ENCODE measurements around the gene TFPT. TPM values are rescaled to one million over a fixed set of nuclear protein-coding genes. Genes with fewer than 3 reads are reported as not detected.

The TFPT gene
- total and polyA plus RNA-seq, 2 of the 13 experiments (the other 11 are each of a cell fraction or from before 2014, with no cell fraction given) = 8.4 to 10.7 TPM

GRCh38 chr19:54136864-54137698 is 21.6 kb upstream of the TFPT start (continued):
- TF ChIP-seq HBP1 (CRISPR knock-in tag; IDR thresholded peaks at IDR 0.05; ENCODE audit: low read depth) (no peak), HMGA1 (CRISPR knock-in tag; conservative IDR thresholded peaks at IDR 0.05) (no peak), ZNF362 (CRISPR knock-in tag; IDR thresholded peaks at IDR 0.05; ENCODE audit: borderline replicate concordance) (no peak), ZNF598 (CRISPR knock-in tag; IDR thresholded peaks at IDR 0.05; ENCODE audit: borderline replicate concordance) (no peak), THAP11 (CRISPR knock-in tag; IDR thresholded peaks at IDR 0.05) (peak; percentile 77), NFYC (CRISPR knock-in tag; IDR thresholded peaks at IDR 0.05) (peak; percentile 94), REL (CRISPR knock-in tag; conservative IDR thresholded peaks at IDR 0.05) (no peak), ZNF280B (CRISPR knock-in tag; IDR thresholded peaks at IDR 0.05; ENCODE audit: borderline replicate concordance) (no peak), TCF12 (IDR thresholded peaks at IDR 0.05) (no peak), TCF12 (CRISPR knock-in tag; IDR thresholded peaks at IDR 0.05) (no peak), ZNF772 (CRISPR knock-in tag; IDR thresholded peaks at IDR 0.05) (0 out of 2 replicates have a peak, but pooled peaks have one; percentile 9), STAG1 (CRISPR knock-in tag; IDR thresholded peaks at IDR 0.05) (no peak), KLF11 (CRISPR knock-in tag; IDR thresholded peaks at IDR 0.05) (no peak), RBAK (CRISPR knock-in tag; IDR thresholded peaks at IDR 0.05) (no peak), ARID4A (CRISPR knock-in tag; IDR thresholded peaks at IDR 0.05; ENCODE audit: borderline replicate concordance) (peak; percentile 44; the same call in 1 of the 2 replicates), ZFAT (CRISPR knock-in tag; conservative IDR thresholded peaks at IDR 0.05) (no peak), BCL3 (CRISPR knock-in tag; IDR thresholded peaks at IDR 0.05) (no peak; the same call in 1 of the 2 replicates), ZNF563 (CRISPR knock-in tag; IDR thresholded peaks at IDR 0.05) (no peak; the same call in 1 of the 2 replicates), ZNF775 (CRISPR knock-in tag; IDR thresholded peaks at IDR 0.05; ENCODE audit: borderline replicate concordance) (no peak)
